GM10266 (cell line): ENCODE measurements around the gene NPC1.

ENCODE experiments used
- DNase-seq: peaks from one replicate; pipeline ENCODE4 v3.0.0; 2012; ENCODE audit errors: extremely low spot score
- CTCF ChIP-seq: IDR thresholded peaks from 2 replicates; pipeline ENCODE4 v1.5.1; 2012; ENCODE audit warnings: mild to moderate bottlenecking, low read depth; ENCODE audit not compliant: control insufficient read depth, insufficient read depth; ENCODE audit errors: missing control alignments

The NPC1 gene

GRCh38 chr18:23545247-23545789 lies 41.0 kb downstream of the NPC1 start:
- DNase-seq = no peak
- no peak for TF ChIP-seq CTCF

- no peak for DNase-seq
- TF ChIP-seq CTCF = no peak
These were observed 43.8 kb downstream of the NPC1 start for GRCh38 chr18:23542461-23542860.

GRCh38 chr18:23541349-23542093 lies 44.8 kb downstream of the NPC1 start:
- DNase-seq = no peak
- TF ChIP-seq CTCF = no peak

GRCh38 chr18:23540867-23541266 lies 45.4 kb downstream of the NPC1 start:
- DNase-seq = peak; percentile 45
- no peak for TF ChIP-seq CTCF

- TF ChIP-seq CTCF = no peak
- DNase-seq = no peak
These were observed 46.3 kb downstream of the NPC1 start for GRCh38 chr18:23539911-23540525.

GRCh38 chr18:23539296-23539695 lies 47.0 kb downstream of the NPC1 start:
- TF ChIP-seq CTCF = no peak
- no peak for DNase-seq

- no peak for TF ChIP-seq CTCF
- DNase-seq = no peak
These were observed 47.4 kb downstream of the NPC1 start for GRCh38 chr18:23538870-23539269.
